ENCODE data around the gene TUBB1. TPM values are rescaled to one million over a fixed set of nuclear protein-coding genes. Genes with fewer than 3 reads are reported as not detected.
A peak's percentile ranks its signal among the peaks of the same experiment; 100 is the strongest.

The TUBB1 gene
- total and polyA plus RNA-seq, 2 of the 13 experiments (the other 11 are each of a cell fraction or from before 2014, with no cell fraction given), result 0.11 to 57.6 TPM

- peak; percentile 89 for TF ChIP-seq YEATS4 (CRISPR knock-in tag; IDR thresholded peaks at IDR 0.05; ENCODE audit: borderline replicate concordance)
- no peak for TF ChIP-seq NR2F6 (IDR thresholded peaks at IDR 0.05)
- peak; percentile 20; the same call in 1 of the 2 replicates for TF ChIP-seq NR2F6 (CRISPR knock-in tag; IDR thresholded peaks at IDR 0.05)
- peak; percentile 98 for TF ChIP-seq ZNF816 (CRISPR knock-in tag; IDR thresholded peaks at IDR 0.05; ENCODE audit: borderline replicate concordance)
- peak; percentile 47 to 50; a peak in 2 of 4 replicates for TF ChIP-seq NR2F1 (CRISPR knock-in tag; IDR thresholded peaks at IDR 0.05)
- TF ChIP-seq BRD4 (CRISPR knock-in tag; IDR thresholded peaks at IDR 0.05), result peak; percentile 97
- peak; percentile 94 for TF ChIP-seq DR1 (CRISPR knock-in tag; IDR thresholded peaks at IDR 0.05)
- TF ChIP-seq CREM (IDR thresholded peaks at IDR 0.05), result no peak
- peak; percentile 48; the same call in 1 of the 2 replicates for TF ChIP-seq CREM (CRISPR knock-in tag; IDR thresholded peaks at IDR 0.05)
- TF ChIP-seq SRSF1 (optimal IDR thresholded peaks at IDR 0.05; ENCODE audit: low read depth, low read length), result peak; percentile 91
- peak; percentile 77; the same call in 1 of the 2 replicates for TF ChIP-seq ZBTB49 (CRISPR knock-in tag; IDR thresholded peaks at IDR 0.05; ENCODE audit: borderline replicate concordance)
- TF ChIP-seq GPBP1L1 (CRISPR knock-in tag; IDR thresholded peaks at IDR 0.05), result no peak
- peak; percentile 95 for TF ChIP-seq SALL2 (CRISPR knock-in tag; IDR thresholded peaks at IDR 0.05)
- TF ChIP-seq AGO1 (IDR thresholded peaks at IDR 0.05; ENCODE audit: low read depth, low read length, poor library complexity, severe bottlenecking), result peak; percentile 91
- TF ChIP-seq SOX13 (IDR thresholded peaks at IDR 0.05), result 0 out of 2 replicates have a peak, but pooled peaks have one; percentile 1
- TF ChIP-seq SOX13 (CRISPR knock-in tag; conservative IDR thresholded peaks at IDR 0.05 in 1 of 2, IDR thresholded peaks at IDR 0.05 in 1 of 2), result peak in 1 of 2 experiments; percentile 31; a peak in 1 of 4 replicates
- TF ChIP-seq ZSCAN31 (CRISPR knock-in tag; IDR thresholded peaks at IDR 0.05; ENCODE audit: low read depth), result peak; percentile 97
- peak; percentile 44 for TF ChIP-seq ONECUT2 (CRISPR knock-in tag; IDR thresholded peaks at IDR 0.05)
- no peak for TF ChIP-seq MZF1 (CRISPR knock-in tag; IDR thresholded peaks at IDR 0.05; ENCODE audit: borderline replicate concordance)
- TF ChIP-seq ZNF724P (CRISPR knock-in tag; IDR thresholded peaks at IDR 0.05; ENCODE audit: borderline replicate concordance), result peak; percentile 89
- TF ChIP-seq ZNF263 (CRISPR knock-in tag; IDR thresholded peaks at IDR 0.05), result no peak; the same call in 1 of the 2 replicates
- peak; percentile 89 for TF ChIP-seq PATZ1 (CRISPR knock-in tag; IDR thresholded peaks at IDR 0.05)
Measured at GRCh38 chr20:59032023-59032712, 12.9 kb downstream of the TUBB1 start, which contains the start of gene ATP5F1E (continued).
